ENCODE data around the gene ITCH. TPM values are rescaled to one million over a fixed set of nuclear protein-coding genes. Genes with fewer than 3 reads are reported as not detected.
A peak's percentile ranks its signal among the peaks of the same experiment; 100 is the strongest.
"Not testable (repeated sequence)": the region's sequence is repeated elsewhere in the genome, so short reads cannot be mapped to it uniquely, and the experiment has no call there.

The ITCH gene
- total RNA-seq, 2 experiments from 2014 or later = 51.6 to 57.9 TPM

- no peaks in the 10 kb centered on the region for H3K9me3 Mint-ChIP-seq (ENCODE audit: low read depth)
- no peak overlapping the region for H3K27ac Mint-ChIP-seq
- ATAC-seq (no peak), DNase-seq (no peak)
- no peak overlapping the region for H3K4me3 Mint-ChIP-seq
- CTCF ChIA-PET = interaction anchor here (1.4 kb wide), 1 partner anchor 108 kb away, joined by 4 read pairs; no protein-coding TSS in a partner anchor
- H3K27me3 Mint-ChIP-seq = no peaks in the 10 kb centered on the region
- peaks cover 32% of the 10 kb centered on the region for H3K36me3 Mint-ChIP-seq
- peaks cover 10% of the 10 kb centered on the region for H3K4me1 Mint-ChIP-seq
Measured at GRCh38 chr20:34420975-34421374, 57.9 kb downstream of the ITCH start.

GRCh38 chr20:34421766-34422466 is 58.8 kb downstream of the ITCH start:
- no peaks in the 10 kb centered on the region for H3K9me3 Mint-ChIP-seq (ENCODE audit: low read depth)
- DNase-seq (no peak), ATAC-seq (no peak)
- H3K4me3 Mint-ChIP-seq = no peak overlapping the region
- peaks cover 30% of the 10 kb centered on the region for H3K36me3 Mint-ChIP-seq
- peaks cover 2% of the 10 kb centered on the region for H3K4me1 Mint-ChIP-seq
- no peaks in the 10 kb centered on the region for H3K27me3 Mint-ChIP-seq
- H3K27ac Mint-ChIP-seq = no peak overlapping the region
- CTCF ChIA-PET = interaction anchor here (0.6 to 1.4 kb wide), 2 partner anchors 51 to 109 kb away, joined by 3 to 4 read pairs; no protein-coding TSS in a partner anchor

- H3K4me3 Mint-ChIP-seq; ATAC-seq; H3K9me3 Mint-ChIP-seq (ENCODE audit: low read depth); H3K4me1 Mint-ChIP-seq; DNase-seq; H3K27ac Mint-ChIP-seq; H3K27me3 Mint-ChIP-seq; CTCF ChIA-PET: not testable (repeated sequence)
- H3K36me3 Mint-ChIP-seq = peaks cover 29% of the 10 kb centered on the region
Measured at GRCh38 chr20:34425032-34425690, 62.1 kb downstream of the ITCH start.

- Mint-ChIP-seq H3K4me1 (no peaks in the 10 kb centered on the region), H3K4me3 (no peak overlapping the region), H3K36me3 (peaks cover 29% of the 10 kb centered on the region), H3K27me3 (no peaks in the 10 kb centered on the region), H3K27ac (no peak overlapping the region), H3K9me3 (ENCODE audit: low read depth) (no peaks in the 10 kb centered on the region)
- DNase-seq (no peak), ATAC-seq (no peak)
- CTCF ChIA-PET = no interaction called here
Measured at GRCh38 chr20:34426026-34426425, 63.0 kb downstream of the ITCH start.

DNA sequence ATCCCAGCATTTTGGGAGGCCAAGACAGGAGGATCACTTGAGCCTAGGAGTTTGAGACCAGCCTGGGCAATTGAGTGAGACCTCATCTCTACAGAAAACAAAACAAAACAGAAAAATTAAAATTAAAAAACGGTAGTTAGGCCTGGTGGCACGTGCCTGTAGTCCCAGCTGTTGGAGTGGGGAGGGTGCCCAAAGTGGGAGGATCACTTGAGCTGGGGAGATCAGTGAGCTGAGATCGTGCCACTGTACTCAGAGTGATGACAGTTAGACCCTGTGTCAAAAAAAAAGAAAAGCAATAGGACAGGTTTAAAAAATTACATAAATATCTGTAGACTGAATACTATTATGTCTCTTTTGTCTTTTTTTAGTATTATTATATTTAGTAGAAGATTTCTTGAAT is 64.3 kb downstream of the ITCH start:
- Mint-ChIP-seq H3K36me3 (peaks cover 24% of the 10 kb centered on the region), H3K27me3 (no peaks in the 10 kb centered on the region), H3K9me3 (ENCODE audit: low read depth) (no peaks in the 10 kb centered on the region), H3K4me1 (no peaks in the 10 kb centered on the region), H3K27ac (no peak overlapping the region), H3K4me3 (no peak overlapping the region)
- DNase-seq (no peak), ATAC-seq (no peak)
- CTCF ChIA-PET = no interaction called here

DNA sequence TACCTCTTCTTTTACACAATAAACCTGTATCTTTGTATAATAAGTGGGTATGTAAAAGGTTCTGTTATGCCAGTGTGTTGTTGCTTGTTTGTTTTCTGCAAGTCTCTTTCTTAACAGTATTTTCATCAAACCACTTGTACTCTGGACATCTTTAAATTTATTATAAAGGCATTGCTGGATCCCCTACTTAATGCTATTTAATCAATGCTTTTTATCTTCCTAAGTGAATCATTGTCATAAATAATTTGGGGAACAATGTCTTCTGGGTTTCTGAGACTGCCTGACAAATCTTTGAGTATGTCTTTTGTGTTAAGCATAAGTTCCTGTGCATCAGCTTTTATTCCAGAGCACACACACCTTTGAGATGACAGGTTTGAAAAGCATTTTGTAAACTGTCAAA is 64.7 kb downstream of the ITCH start:
- Mint-ChIP-seq H3K27ac (no peak overlapping the region), H3K4me1 (no peaks in the 10 kb centered on the region), H3K36me3 (peaks cover 24% of the 10 kb centered on the region), H3K27me3 (no peaks in the 10 kb centered on the region), H3K4me3 (no peak overlapping the region), H3K9me3 (ENCODE audit: low read depth) (no peaks in the 10 kb centered on the region)
- no peak for ATAC-seq
- no peak for DNase-seq
- CTCF ChIA-PET = no interaction called here

GRCh38 chr20:34431168-34431567 is 68.1 kb downstream of the ITCH start:
- Mint-ChIP-seq H3K36me3 (peaks cover 7% of the 10 kb centered on the region), H3K27ac (no peak overlapping the region)
- ATAC-seq = no peak

DNA sequence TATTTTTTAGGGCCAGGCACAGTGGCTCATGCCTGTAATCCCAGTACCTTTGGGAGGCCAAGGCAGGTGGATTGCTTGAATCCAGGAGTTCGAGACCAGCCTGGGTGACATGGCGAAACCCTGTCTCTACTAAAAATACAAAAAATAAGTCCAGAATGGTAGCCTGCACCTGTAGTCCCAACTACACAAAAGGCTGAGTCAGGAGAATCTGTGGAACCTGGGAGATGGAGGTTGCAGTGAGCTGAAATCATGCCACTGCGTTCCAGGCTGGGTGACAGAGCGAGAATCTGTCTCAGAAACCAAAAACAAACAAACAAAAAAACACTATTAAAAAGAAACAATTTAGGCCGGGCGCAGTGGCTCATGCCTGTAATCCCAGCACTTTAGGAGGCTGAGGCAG is 69.6 kb downstream of the ITCH start:
- CTCF ChIA-PET = interaction anchor here (2.2 kb wide), 1 partner anchor 120 kb away, joined by 6 read pairs; no protein-coding TSS in a partner anchor
- ATAC-seq; H3K27ac Mint-ChIP-seq; H3K36me3 Mint-ChIP-seq; H3K4me3 Mint-ChIP-seq; H3K9me3 Mint-ChIP-seq (ENCODE audit: low read depth); H3K4me1 Mint-ChIP-seq; H3K27me3 Mint-ChIP-seq; DNase-seq: not testable (repeated sequence)

More at GRCh38 chr20:34431168-34431567, 68.1 kb downstream of the ITCH start:
- CTCF ChIA-PET = interaction anchor here (0.7 to 2.2 kb wide), 2 partner anchors 28 to 119 kb away, joined by 3 to 6 read pairs; no protein-coding TSS in a partner anchor
- H3K4me3 Mint-ChIP-seq = no peak overlapping the region
- H3K27me3 Mint-ChIP-seq = no peaks in the 10 kb centered on the region
- no peaks in the 10 kb centered on the region for H3K4me1 Mint-ChIP-seq
- no peak for DNase-seq
- no peaks in the 10 kb centered on the region for H3K9me3 Mint-ChIP-seq (ENCODE audit: low read depth)

GRCh38 chr20:34433391-34433790 is 70.3 kb downstream of the ITCH start:
- H3K27me3 Mint-ChIP-seq = no peaks in the 10 kb centered on the region
- CTCF ChIA-PET = interaction anchor here (2.2 kb wide), 1 partner anchor 121 kb away, joined by 6 read pairs; no protein-coding TSS in a partner anchor
- no peak for ATAC-seq
- peaks cover 6% of the 10 kb centered on the region for H3K36me3 Mint-ChIP-seq
- H3K4me3 Mint-ChIP-seq = no peak overlapping the region
- peaks cover 11% of the 10 kb centered on the region for H3K4me1 Mint-ChIP-seq
- H3K9me3 Mint-ChIP-seq (ENCODE audit: low read depth) = no peaks in the 10 kb centered on the region
- no peak overlapping the region for H3K27ac Mint-ChIP-seq
- DNase-seq = no peak

DNA sequence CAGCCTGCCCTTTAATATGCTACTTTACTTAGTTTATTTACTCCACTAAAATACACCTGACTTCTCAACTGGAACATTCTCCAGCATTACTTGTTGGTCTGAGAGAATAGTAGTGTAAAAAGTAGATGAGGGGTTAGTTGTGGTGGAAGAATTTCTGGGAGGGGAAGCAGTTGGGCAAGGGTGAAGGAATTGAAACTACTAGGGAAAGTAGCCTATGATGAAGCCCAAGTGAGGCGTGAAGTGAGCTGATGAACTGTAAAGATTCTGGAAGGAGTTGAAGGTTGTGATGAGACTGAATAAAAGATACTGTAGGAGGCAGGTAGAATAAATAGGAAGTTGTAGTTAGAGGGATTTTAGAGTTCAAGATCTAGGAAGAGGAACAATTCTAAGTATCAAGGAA is 72.5 kb downstream of the ITCH start:
- Mint-ChIP-seq H3K4me3 (no peak overlapping the region), H3K36me3 (peaks cover 7% of the 10 kb centered on the region), H3K4me1 (peaks cover 11% of the 10 kb centered on the region), H3K9me3 (ENCODE audit: low read depth) (no peaks in the 10 kb centered on the region), H3K27ac (no peak overlapping the region), H3K27me3 (no peaks in the 10 kb centered on the region)
- CTCF ChIA-PET = interaction anchor here (0.6 to 2.5 kb wide), 4 partner anchors 14 to 123 kb away, joined by 3 to 10 read pairs (median 6); partner anchors contain the start of gene ITCH
- DNase-seq = no peak
- ATAC-seq = no peak

- no peak for ATAC-seq
- H3K36me3 Mint-ChIP-seq = peaks cover 10% of the 10 kb centered on the region
- H3K9me3 Mint-ChIP-seq (ENCODE audit: low read depth) = no peaks in the 10 kb centered on the region
- CTCF ChIA-PET = interaction anchor here (0.5 to 2.7 kb wide), 4 partner anchors 74 to 332 kb away, joined by 3 to 19 read pairs (median 6); partner anchors contain the start of gene ITCH
- no peak overlapping the region for H3K4me3 Mint-ChIP-seq
- peaks cover 11% of the 10 kb centered on the region for H3K4me1 Mint-ChIP-seq
- H3K27ac Mint-ChIP-seq = peak overlapping the region; percentile 11
- H3K27me3 Mint-ChIP-seq = no peaks in the 10 kb centered on the region
- DNase-seq = no peak
Measured at GRCh38 chr20:34437330-34437986, 74.4 kb downstream of the ITCH start.

DNA sequence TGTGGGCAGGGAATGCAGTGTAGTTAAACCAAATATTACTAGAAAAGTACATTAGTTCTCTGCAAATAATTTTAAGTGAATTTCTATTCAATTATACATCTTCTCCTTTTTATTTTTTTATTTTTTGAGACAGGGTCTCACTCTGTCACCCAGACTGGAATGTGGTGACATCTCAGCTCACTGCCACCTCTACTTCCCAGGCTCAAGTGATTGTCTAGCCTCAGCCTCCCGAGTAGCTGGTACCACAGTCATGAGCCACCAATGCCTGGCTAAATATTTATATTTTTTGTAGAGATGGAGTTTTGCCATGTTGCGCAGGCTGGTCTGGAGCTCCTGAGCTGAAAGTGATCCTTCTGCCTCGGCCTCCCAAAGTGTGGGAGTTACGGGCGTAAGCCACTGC is 76.1 kb downstream of the ITCH start:
- no peak overlapping the region for H3K4me3 Mint-ChIP-seq
- H3K4me1 Mint-ChIP-seq = peaks cover 11% of the 10 kb centered on the region
- no peak overlapping the region for H3K27ac Mint-ChIP-seq
- no peak for DNase-seq
- ATAC-seq = no peak
- H3K36me3 Mint-ChIP-seq = peaks cover 14% of the 10 kb centered on the region
- H3K9me3 Mint-ChIP-seq (ENCODE audit: low read depth) = no peaks in the 10 kb centered on the region
- CTCF ChIA-PET = interaction anchor here (2.4 to 2.7 kb wide), 2 partner anchors 126 to 331 kb away, joined by 5 to 19 read pairs; no protein-coding TSS in a partner anchor
- no peaks in the 10 kb centered on the region for H3K27me3 Mint-ChIP-seq

- H3K9me3 Mint-ChIP-seq (ENCODE audit: low read depth); DNase-seq; ATAC-seq; H3K27me3 Mint-ChIP-seq; H3K4me3 Mint-ChIP-seq; H3K27ac Mint-ChIP-seq: not testable (repeated sequence)
- Mint-ChIP-seq H3K4me1 (peaks cover 11% of the 10 kb centered on the region), H3K36me3 (peaks cover 26% of the 10 kb centered on the region)
- CTCF ChIA-PET = interaction anchor here (0.6 kb wide), 1 partner anchor 73 kb away, joined by 4 read pairs; no protein-coding TSS in a partner anchor
Measured at GRCh38 chr20:34441423-34441822, 78.3 kb downstream of the ITCH start.

Data from activated CD8-positive, alpha-beta memory T cell treated with anti-CD3 and anti-CD28 coated beads, Interleukin-2, amount 10 ng/mL, durations not matched to agents 7 days and 5 days (primary cell).